HEK293 (cell line): Measurements from ENCODE around the gene KCNAB2.

ENCODE experiments used
- CTCF ChIA-PET: fragments of 350-600 bp; formaldehyde crosslinking; extraction: SDS; loops from one replicate; lab custom pipeline; 2021; ENCODE audit warnings: antibody characterized with exemption; lab: Yijun Ruan, JAX
- POLR2A ChIA-PET: fragments of 300-600 bp; formaldehyde crosslinking; extraction: SDS; loops from one replicate; lab custom pipeline; 2020; ENCODE audit warnings: antibody characterized with exemption, inconsistent platforms; lab: Yijun Ruan, JAX
- H3K27ac ChIP-seq: fragments of 200-500 bp; sonication (Bioruptor generic); 2 replicates; pipeline ENCODE4 v1.5.1; 2014; ENCODE audit warnings: low read depth, low read length, control low read depth, inconsistent platforms; ENCODE audit errors: extremely low read depth
- H3K36me3 ChIP-seq, 2 experiments: fragments of 200-500 bp in 1 of 2; sonication (Bioruptor generic) in 1 of 2; 1 replicate in 1 of 2; 2 replicates in 1 of 2; pipeline ENCODE4 v1.5.1; 2014 to 2017; ENCODE audit warnings: inconsistent platforms in 2 of 2, low read length in 2 of 2; ENCODE audit not compliant: control insufficient read depth in 2 of 2, insufficient read depth in 1 of 2
- H3K4me1 ChIP-seq: fragments of 200-500 bp; sonication (Bioruptor generic); 2 replicates; pipeline ENCODE4 v1.5.1; 2014; ENCODE audit warnings: mild to moderate bottlenecking, low read length, inconsistent platforms; ENCODE audit not compliant: control insufficient read depth, insufficient read depth
- H3K4me3 ChIP-seq: 2 replicates; pipeline ENCODE4 v1.5.1; 2011; ENCODE audit warnings: low read depth, mild to moderate bottlenecking, control low read depth, low read length, moderate library complexity
- H3K9me3 ChIP-seq: fragments of 200-500 bp; sonication (Bioruptor generic); 2 replicates; pipeline ENCODE4 v1.5.1; 2014; ENCODE audit warnings: low read depth, low read length, inconsistent platforms; ENCODE audit not compliant: control insufficient read depth, insufficient read depth
- BCL6B ChIP-seq: fragments of 450-650 bp; formaldehyde crosslinking; IDR thresholded peaks from 2 replicates; pipeline ENCODE4 v1.5.1; 2017; ENCODE audit warnings: missing biosample characterization, missing genetic modification characterization
- GLIS1 ChIP-seq: fragments of 450-650 bp; formaldehyde crosslinking; IDR thresholded peaks from 2 replicates; pipeline ENCODE4 v1.5.1; 2016; ENCODE audit warnings: missing biosample characterization, missing genetic modification characterization
- GLIS2 ChIP-seq: fragments of 450-650 bp; formaldehyde crosslinking; IDR thresholded peaks from 2 replicates; pipeline ENCODE4 v1.5.1; 2016; ENCODE audit warnings: missing biosample characterization, missing genetic modification characterization
- MYNN ChIP-seq: fragments of 450-650 bp; formaldehyde crosslinking; IDR thresholded peaks from 2 replicates; pipeline ENCODE4 v1.5.1; 2016; ENCODE audit warnings: missing biosample characterization, missing genetic modification characterization, borderline replicate concordance
- PBX3 ChIP-seq: sonication (generic); formaldehyde crosslinking; IDR thresholded peaks from 2 replicates; pipeline ENCODE4 v1.8.1; 2022; ENCODE audit warnings: mild to moderate bottlenecking, moderate library complexity, missing genetic modification reagents
- RBAK ChIP-seq: fragments of 450-650 bp; formaldehyde crosslinking; IDR thresholded peaks from 2 replicates; pipeline ENCODE4 v1.5.1; 2016; ENCODE audit warnings: missing biosample characterization, missing genetic modification characterization
- WT1 ChIP-seq: fragments of 450-650 bp; formaldehyde crosslinking; IDR thresholded peaks from 2 replicates; pipeline ENCODE4 v1.5.1; 2016; ENCODE audit warnings: missing biosample characterization, missing genetic modification characterization
- ZBTB17 ChIP-seq: fragments of 450-650 bp; formaldehyde crosslinking; IDR thresholded peaks from 2 replicates; pipeline ENCODE4 v1.5.1; 2016; ENCODE audit warnings: missing biosample characterization, missing genetic modification characterization
- ZBTB48 ChIP-seq: fragments of 450-650 bp; formaldehyde crosslinking; IDR thresholded peaks from 2 replicates; pipeline ENCODE4 v1.5.1; 2016; ENCODE audit warnings: missing biosample characterization, missing genetic modification characterization
- ZFP41 ChIP-seq: fragments of 450-650 bp; formaldehyde crosslinking; IDR thresholded peaks from 2 replicates; pipeline ENCODE4 v1.5.1; 2016; ENCODE audit warnings: missing biosample characterization, missing genetic modification characterization, borderline replicate concordance
- ZFP69B ChIP-seq: fragments of 450-650 bp; formaldehyde crosslinking; IDR thresholded peaks from 2 replicates; pipeline ENCODE4 v1.5.1; 2016; ENCODE audit warnings: missing biosample characterization, missing genetic modification characterization
- ZIC2 ChIP-seq: fragments of 450-650 bp; formaldehyde crosslinking; IDR thresholded peaks from 2 replicates; pipeline ENCODE4 v1.5.1; 2016; ENCODE audit warnings: missing biosample characterization, missing genetic modification characterization
- ZNF133 ChIP-seq: fragments of 450-650 bp; formaldehyde crosslinking; IDR thresholded peaks from 2 replicates; pipeline ENCODE4 v1.5.1; 2016; ENCODE audit warnings: missing biosample characterization, missing genetic modification characterization
- ZNF148 ChIP-seq: fragments of 450-650 bp; formaldehyde crosslinking; IDR thresholded peaks from 2 replicates; pipeline ENCODE4 v1.5.0; 2017; ENCODE audit warnings: missing biosample characterization, missing genetic modification characterization, borderline replicate concordance
- ZNF19 ChIP-seq: fragments of 450-650 bp; formaldehyde crosslinking; IDR thresholded peaks from 2 replicates; pipeline ENCODE4; 2016; ENCODE audit warnings: missing biosample characterization, missing genetic modification characterization, low read depth
- ZNF211 ChIP-seq: fragments of 450-650 bp; formaldehyde crosslinking; IDR thresholded peaks from 2 replicates; pipeline ENCODE4 v1.5.1; 2016; ENCODE audit warnings: low read depth, missing biosample characterization, missing genetic modification characterization
- ZNF354C ChIP-seq: fragments of 450-650 bp; formaldehyde crosslinking; IDR thresholded peaks from 2 replicates; pipeline ENCODE4 v1.5.1; 2016; ENCODE audit warnings: missing biosample characterization, missing genetic modification characterization, low read depth, borderline replicate concordance
- ZNF510 ChIP-seq: fragments of 450-650 bp; formaldehyde crosslinking; IDR thresholded peaks from 2 replicates; pipeline ENCODE4 v1.5.1; 2018; ENCODE audit warnings: mild to moderate bottlenecking, missing genetic modification characterization, missing biosample characterization; ENCODE audit not compliant: insufficient replicate concordance
- ZNF623 ChIP-seq: fragments of 450-650 bp; formaldehyde crosslinking; IDR thresholded peaks from 2 replicates; pipeline ENCODE4 v1.5.1; 2016; ENCODE audit warnings: missing biosample characterization, missing genetic modification characterization
- ZNF830 ChIP-seq: fragments of 450-650 bp; IDR thresholded peaks from 2 replicates; pipeline ENCODE4 v1.5.0; 2018; ENCODE audit warnings: missing biosample characterization, missing genetic modification characterization, low read depth, mild to moderate bottlenecking, moderate library complexity
- ZNF843 ChIP-seq: fragments of 450-650 bp; formaldehyde crosslinking; IDR thresholded peaks from 2 replicates; pipeline ENCODE4 v1.5.1; 2016; ENCODE audit warnings: missing biosample characterization, missing genetic modification characterization
- ZSCAN4 ChIP-seq: fragments of 450-650 bp; formaldehyde crosslinking; IDR thresholded peaks from 2 replicates; pipeline ENCODE4 v1.5.1; 2017; ENCODE audit warnings: missing biosample characterization, missing genetic modification characterization
- TF ChIP-seq, protein P1 (sequence below): fragments of 450-650 bp; formaldehyde crosslinking; IDR thresholded peaks from 2 replicates; pipeline ENCODE4 v1.5.1; 2016; ENCODE audit warnings: missing biosample characterization, missing genetic modification characterization
- TF ChIP-seq, protein P2 (sequence below): fragments of 450-650 bp; IDR thresholded peaks from 2 replicates; pipeline ENCODE4 v1.5.1; 2018; ENCODE audit warnings: missing biosample characterization, mild to moderate bottlenecking, missing genetic modification characterization

The KCNAB2 gene

DNA sequence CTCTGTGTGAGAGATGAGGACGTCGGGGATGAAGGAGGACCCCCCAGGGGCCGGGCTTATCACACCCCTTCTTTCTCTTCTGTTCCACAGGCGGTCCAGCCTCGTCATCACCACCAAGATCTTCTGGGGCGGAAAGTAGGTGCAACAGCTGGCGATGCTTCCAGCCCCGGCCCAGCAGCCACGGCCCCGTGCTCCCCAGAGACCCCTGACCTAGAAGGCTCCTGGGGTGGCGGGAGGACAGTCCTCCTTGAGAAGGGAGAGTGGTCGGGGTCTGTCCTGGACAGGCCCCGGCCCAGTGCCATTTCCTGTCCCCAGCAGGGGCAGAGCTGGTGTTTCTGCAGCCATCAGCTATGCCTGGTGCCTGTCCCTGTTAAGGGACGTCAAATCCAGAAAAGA is 41.7 kb downstream of the KCNAB2 start:
- H3K36me3 ChIP-seq, result no peaks in the 10 kb centered on the region
- no peak overlapping the region for H3K4me3 ChIP-seq
- no peaks in the 10 kb centered on the region for H3K4me1 ChIP-seq
- CTCF ChIA-PET, result no interaction called here
- POLR2A ChIA-PET, result no interaction called here
- TF ChIP-seq ZNF148 (tag by site-specific recombination) (no peak), ZFP41 (tag by site-specific recombination) (no peak), ZIC2 (tag by site-specific recombination) (0 out of 2 replicates have a peak, but pooled peaks have one; percentile 2)
- TF ChIP-seq, protein P1, sequence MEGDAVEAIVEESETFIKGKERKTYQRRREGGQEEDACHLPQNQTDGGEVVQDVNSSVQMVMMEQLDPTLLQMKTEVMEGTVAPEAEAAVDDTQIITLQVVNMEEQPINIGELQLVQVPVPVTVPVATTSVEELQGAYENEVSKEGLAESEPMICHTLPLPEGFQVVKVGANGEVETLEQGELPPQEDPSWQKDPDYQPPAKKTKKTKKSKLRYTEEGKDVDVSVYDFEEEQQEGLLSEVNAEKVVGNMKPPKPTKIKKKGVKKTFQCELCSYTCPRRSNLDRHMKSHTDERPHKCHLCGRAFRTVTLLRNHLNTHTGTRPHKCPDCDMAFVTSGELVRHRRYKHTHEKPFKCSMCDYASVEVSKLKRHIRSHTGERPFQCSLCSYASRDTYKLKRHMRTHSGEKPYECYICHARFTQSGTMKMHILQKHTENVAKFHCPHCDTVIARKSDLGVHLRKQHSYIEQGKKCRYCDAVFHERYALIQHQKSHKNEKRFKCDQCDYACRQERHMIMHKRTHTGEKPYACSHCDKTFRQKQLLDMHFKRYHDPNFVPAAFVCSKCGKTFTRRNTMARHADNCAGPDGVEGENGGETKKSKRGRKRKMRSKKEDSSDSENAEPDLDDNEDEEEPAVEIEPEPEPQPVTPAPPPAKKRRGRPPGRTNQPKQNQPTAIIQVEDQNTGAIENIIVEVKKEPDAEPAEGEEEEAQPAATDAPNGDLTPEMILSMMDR (tag by site-specific recombination), result no peak
- no peaks in the 10 kb centered on the region for H3K9me3 ChIP-seq
- H3K27ac ChIP-seq, result no peak overlapping the region

DNA sequence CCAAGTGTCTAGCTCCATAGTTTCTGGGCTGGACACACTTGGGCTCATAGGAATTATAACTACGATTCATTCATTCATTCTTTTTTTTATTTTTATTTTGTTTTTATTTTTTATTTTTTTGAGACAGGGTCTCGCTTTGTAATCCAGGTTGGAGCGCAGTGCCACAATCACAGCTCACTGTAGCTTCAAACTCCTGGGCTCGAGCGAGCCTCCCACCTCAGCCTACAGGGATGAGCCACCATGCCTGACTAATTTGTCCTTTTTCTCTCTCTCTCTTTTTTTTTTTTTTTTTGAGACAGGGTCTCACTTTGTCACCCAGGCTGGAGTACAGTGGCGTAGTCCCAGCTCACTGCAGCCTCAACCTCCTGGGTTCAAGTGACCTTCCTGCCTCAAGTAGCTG is 42.3 kb downstream of the KCNAB2 start:
- no peak for TF ChIP-seq ZNF354C (tag by site-specific recombination)
- TF ChIP-seq RBAK, result no peak
- no peak for TF ChIP-seq ZNF623 (tag by site-specific recombination)
- no peak for TF ChIP-seq ZFP69B (tag by site-specific recombination)
- TF ChIP-seq ZNF830 (tag by site-specific recombination), result no peak
- TF ChIP-seq PBX3 (CRISPR knock-in tag), result no peak
- TF ChIP-seq ZNF510, result no peak
- no peak for TF ChIP-seq ZBTB17 (tag by site-specific recombination)
- no peak for TF ChIP-seq WT1
- TF ChIP-seq ZNF19 (tag by site-specific recombination), result no peak
- no peak for TF ChIP-seq MYNN (tag by site-specific recombination)
- no peak for TF ChIP-seq GLIS1 (tag by site-specific recombination)
- no peak for TF ChIP-seq GLIS2
- TF ChIP-seq ZNF843 (tag by site-specific recombination), result no peak

GRCh38 chr1:6088956-6089355 is 43.3 kb downstream of the KCNAB2 start:
- POLR2A ChIA-PET, result no interaction called here
- Histone ChIP-seq H3K27ac (no peak overlapping the region), H3K36me3 (no peaks in the 10 kb centered on the region), H3K9me3 (no peaks in the 10 kb centered on the region), H3K4me3 (no peak overlapping the region), H3K4me1 (no peaks in the 10 kb centered on the region)
- CTCF ChIA-PET, result no interaction called here
- TF ChIP-seq ZBTB48 (no peak), BCL6B (tag by site-specific recombination) (no peak), ZNF211 (tag by site-specific recombination) (no peak), ZNF133 (tag by site-specific recombination) (no peak), ZSCAN4 (tag by site-specific recombination) (no peak), ZNF354C (tag by site-specific recombination) (no peak)
- TF ChIP-seq, protein P2, sequence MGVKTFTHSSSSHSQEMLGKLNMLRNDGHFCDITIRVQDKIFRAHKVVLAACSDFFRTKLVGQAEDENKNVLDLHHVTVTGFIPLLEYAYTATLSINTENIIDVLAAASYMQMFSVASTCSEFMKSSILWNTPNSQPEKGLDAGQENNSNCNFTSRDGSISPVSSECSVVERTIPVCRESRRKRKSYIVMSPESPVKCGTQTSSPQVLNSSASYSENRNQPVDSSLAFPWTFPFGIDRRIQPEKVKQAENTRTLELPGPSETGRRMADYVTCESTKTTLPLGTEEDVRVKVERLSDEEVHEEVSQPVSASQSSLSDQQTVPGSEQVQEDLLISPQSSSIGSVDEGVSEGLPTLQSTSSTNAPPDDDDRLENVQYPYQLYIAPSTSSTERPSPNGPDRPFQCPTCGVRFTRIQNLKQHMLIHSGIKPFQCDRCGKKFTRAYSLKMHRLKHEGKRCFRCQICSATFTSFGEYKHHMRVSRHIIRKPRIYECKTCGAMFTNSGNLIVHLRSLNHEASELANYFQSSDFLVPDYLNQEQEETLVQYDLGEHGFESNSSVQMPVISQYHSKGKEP (tag by site-specific recombination), result no peak

More for the DNA sequence above, 42.3 kb downstream of the KCNAB2 start:
- H3K27ac ChIP-seq, result no peak overlapping the region
- ChIA-PET CTCF (no interaction called here), POLR2A (no interaction called here)
- no peaks in the 10 kb centered on the region for H3K36me3 ChIP-seq
- H3K4me1 ChIP-seq, result no peaks in the 10 kb centered on the region
- no peak overlapping the region for H3K4me3 ChIP-seq
- no peaks in the 10 kb centered on the region for H3K9me3 ChIP-seq
